GM12892 (cell line): ENCODE results near the gene DLST.

Source experiments
- POLR2A ChIP-seq: IDR thresholded peaks from 2 replicates; pipeline ENCODE4 v1.6.1; 2011; ENCODE audit warnings: low read depth, low read length, control low read depth
- POLR2AphosphoS5 ChIP-seq: IDR thresholded peaks from 2 replicates; pipeline ENCODE4 v1.6.1; 2011; ENCODE audit warnings: low read depth, low read length, control low read depth
- TAF1 ChIP-seq: IDR thresholded peaks from 2 replicates; pipeline ENCODE4 v1.6.1; 2011; ENCODE audit warnings: low read depth, mild to moderate bottlenecking, control low read depth, low read length, borderline replicate concordance

DNA sequence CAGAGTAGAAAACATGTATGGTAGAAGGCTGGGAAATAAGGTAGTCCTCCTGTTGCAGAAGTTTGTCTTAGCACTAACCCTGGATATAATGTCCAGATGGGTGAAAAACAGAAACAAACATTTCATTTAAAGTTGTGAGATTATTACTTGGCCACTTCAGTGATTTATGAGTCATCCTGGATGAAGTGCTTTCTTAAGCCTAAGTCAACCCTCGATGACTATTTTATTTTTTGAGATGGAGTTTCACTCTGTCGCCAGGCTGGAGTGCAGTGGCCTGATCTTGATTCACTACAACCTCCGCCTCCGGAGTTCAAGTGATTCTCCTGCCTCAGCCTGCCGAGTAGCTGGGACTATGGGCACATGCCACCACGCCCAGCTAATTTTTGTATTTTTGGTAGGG lies 10.2 kb downstream of the DLST start:
- TF ChIP-seq POLR2AphosphoS5 (no peak), TAF1 (no peak), POLR2A (no peak)
